Lower leg skin (tissue), 3 donors: Measurements from ENCODE around the gene CHAC1.

Experiments
- CTCF ChIP-seq, 3 donors: fragments of 450-650 bp; IDR thresholded peaks; one replicate each; pipeline ENCODE4 v1.5.1; 2016; ENCODE audit warnings: antibody characterized with exemption in 3 of 3, mild to moderate bottlenecking in 3 of 3, moderate library complexity in 2 of 3
- POLR2A ChIP-seq, 2 donors: fragments of 450-650 bp; IDR thresholded peaks; one replicate each; pipeline ENCODE4 v1.6.1; 2016 to 2017; ENCODE audit warnings: antibody characterized with exemption in 2 of 2, mild to moderate bottlenecking in 1 of 2, moderate library complexity in 1 of 2

GRCh38 chr15:40914013-40914412 is 39.3 kb upstream of the CHAC1 start:
- TF ChIP-seq CTCF (IDR thresholded peaks at IDR 0.05) (no peak), POLR2A (IDR thresholded peaks at IDR 0.05) (no peak)
